ENCODE data around the gene ELF1.
"Not testable (repeated sequence)": the region's sequence is repeated elsewhere in the genome, so short reads cannot be mapped to it uniquely, and the experiment has no call there.

Gene ELF1

DNA sequence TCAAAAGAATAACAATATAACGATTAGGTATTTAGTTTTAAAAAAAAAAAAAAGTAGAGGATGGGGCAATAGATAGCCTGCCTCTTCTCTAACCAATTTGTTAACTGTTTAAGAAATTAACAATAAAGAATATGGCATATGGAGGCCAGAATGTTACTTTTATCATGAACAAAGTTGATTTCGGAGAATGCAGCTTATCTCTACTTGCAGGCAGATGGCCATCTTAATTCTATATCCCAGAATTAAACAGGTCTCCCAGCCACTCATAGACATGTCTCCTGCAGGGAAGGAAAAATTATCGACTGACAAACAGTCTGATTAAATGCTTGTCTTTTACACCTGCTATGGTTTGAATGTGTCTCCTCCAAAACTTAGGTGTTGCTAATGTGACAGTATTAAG is 133.1 kb downstream of the ELF1 start:
- DNase-seq (ENCODE audit: low spot score), result no peak

DNA sequence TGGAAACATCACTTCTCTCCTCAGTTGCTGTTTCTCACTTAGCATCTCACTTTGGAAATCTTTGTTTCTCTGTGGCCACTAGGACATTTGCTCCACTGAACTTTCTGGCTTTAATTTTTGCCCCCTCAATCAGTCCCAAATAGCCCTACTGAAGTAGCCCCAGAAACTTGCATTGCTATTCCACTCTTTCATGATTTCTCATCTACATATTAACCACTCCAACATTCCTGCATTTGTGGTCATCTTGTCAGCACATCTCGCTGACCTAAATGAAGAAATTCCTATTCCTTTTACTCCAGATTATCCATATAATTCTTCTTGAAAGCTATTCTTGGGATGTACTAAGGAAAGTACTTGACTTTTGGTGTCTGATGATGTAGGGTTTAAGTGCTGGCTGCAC is 134.9 kb downstream of the ELF1 start:
- DNase-seq (ENCODE audit: low spot score), result not testable (repeated sequence)

Measured in D341Med (cell line).